B cell (primary cell): ENCODE results near the gene KAZN.

Source experiments
- CTCF ChIP-seq: fragments of 200-600 bp; IDR thresholded peaks from one replicate; pipeline ENCODE4 v1.8.0; 2022; ENCODE audit warnings: antibody characterized with exemption, mild to moderate bottlenecking
- EZH2 ChIP-seq: IDR thresholded peaks from 2 replicates; pipeline ENCODE4 v1.6.1; 2012; ENCODE audit warnings: borderline replicate concordance, low read depth, mild to moderate bottlenecking, moderate library complexity, low read length; ENCODE audit not compliant: insufficient read depth, poor library complexity, severe bottlenecking

- no peak for TF ChIP-seq CTCF
- no peak for TF ChIP-seq EZH2
Observed at GRCh38 chr1:15060104-15060503, 461.6 kb downstream of the KAZN start.
